Measurements from ENCODE around the gene MYEOV. TPM values are rescaled to one million over a fixed set of nuclear protein-coding genes. Genes with fewer than 3 reads are reported as not detected.

Gene MYEOV
- total and polyA plus RNA-seq, 2 of the 8 experiments (the other 6 are each of a cell fraction or from before 2014, with no cell fraction given), result 0.44 to 0.67 TPM

DNA sequence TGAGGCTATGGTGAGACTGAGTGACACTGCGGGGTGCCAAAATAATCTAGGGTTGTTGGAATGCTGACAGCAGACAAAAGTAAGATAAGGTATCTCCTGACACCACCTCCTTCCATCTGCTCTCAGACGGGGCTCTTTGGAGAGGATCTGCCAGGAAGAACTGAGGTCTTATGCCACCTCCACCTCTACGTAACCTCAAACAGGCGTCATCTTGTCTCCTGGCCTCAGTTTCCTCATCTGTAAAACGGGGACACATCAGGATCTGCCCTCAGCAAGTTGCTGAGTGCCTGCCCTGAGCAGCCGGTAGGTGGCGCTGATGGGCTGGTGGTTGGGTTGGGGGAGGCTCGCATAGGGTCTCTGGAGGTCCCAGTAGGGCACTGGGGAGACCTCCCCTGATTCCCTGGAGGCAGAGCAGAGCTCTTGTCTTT lies 1.7 kb upstream of the MYEOV start (continued):
- TF ChIP-seq CEBPB (IDR thresholded peaks at IDR 0.05; ENCODE audit: low read depth, low read length) (no peak), ASH2L (IDR thresholded peaks at IDR 0.05; ENCODE audit: low read length) (no peak), RNF2 (IDR thresholded peaks at IDR 0.05; ENCODE audit: borderline replicate concordance, low read depth, low read length, missing control alignments, poor library complexity, severe bottlenecking) (no peak), HDAC6 (IDR thresholded peaks at IDR 0.05; ENCODE audit: low read depth, low read length) (no peak), FOSL1 (IDR thresholded peaks at IDR 0.05; ENCODE audit: insufficient read depth, low read depth, low read length) (no peak), RFX5 (IDR thresholded peaks at IDR 0.05; ENCODE audit: borderline replicate concordance, low read depth, low read length) (no peak), SIN3A (conservative IDR thresholded peaks at IDR 0.05 in 1 of 2, IDR thresholded peaks at IDR 0.05 in 1 of 2; ENCODE audit: low read depth in 1 of 2, low read length in 2 of 2) (no peak), POLR2AphosphoS5 (IDR thresholded peaks at IDR 0.05; ENCODE audit: low read depth, low read length) (no peak)
- TF ChIP-seq, protein P1, sequence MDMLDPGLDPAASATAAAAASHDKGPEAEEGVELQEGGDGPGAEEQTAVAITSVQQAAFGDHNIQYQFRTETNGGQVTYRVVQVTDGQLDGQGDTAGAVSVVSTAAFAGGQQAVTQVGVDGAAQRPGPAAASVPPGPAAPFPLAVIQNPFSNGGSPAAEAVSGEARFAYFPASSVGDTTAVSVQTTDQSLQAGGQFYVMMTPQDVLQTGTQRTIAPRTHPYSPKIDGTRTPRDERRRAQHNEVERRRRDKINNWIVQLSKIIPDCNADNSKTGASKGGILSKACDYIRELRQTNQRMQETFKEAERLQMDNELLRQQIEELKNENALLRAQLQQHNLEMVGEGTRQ (IDR thresholded peaks at IDR 0.05; ENCODE audit: low read length), result no peak

All from H1 (cell line).